Measurements from ENCODE around the gene CYTH4.

DNA sequence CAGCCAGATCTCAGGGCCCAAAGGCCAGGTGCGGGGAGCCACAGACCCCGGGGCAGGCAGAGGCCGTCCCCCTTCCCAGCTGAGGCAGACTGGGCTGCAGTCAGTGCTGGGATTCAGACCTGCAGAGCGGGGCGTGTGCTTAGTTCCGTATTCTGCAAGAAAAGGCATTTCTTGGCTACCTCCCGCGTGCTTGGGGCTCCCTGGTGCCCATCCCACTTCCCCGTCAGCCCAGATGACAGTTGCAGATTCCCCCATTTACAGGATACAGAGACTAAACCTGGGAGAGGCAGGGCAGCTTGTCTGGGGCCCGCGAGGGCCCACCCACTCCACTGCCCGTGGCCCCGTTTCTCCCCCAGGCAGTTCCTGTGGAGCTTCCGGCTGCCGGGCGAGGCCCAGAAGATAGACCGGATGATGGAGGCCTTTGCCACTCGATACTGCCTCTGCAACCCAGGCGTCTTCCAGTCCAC, 18.3 kb downstream of the CYTH4 start:
- no peak for TF ChIP-seq FOSL1 (IDR thresholded peaks at IDR 0.05; ENCODE audit: insufficient read depth, low read depth, low read length)
- TF ChIP-seq, protein P1, sequence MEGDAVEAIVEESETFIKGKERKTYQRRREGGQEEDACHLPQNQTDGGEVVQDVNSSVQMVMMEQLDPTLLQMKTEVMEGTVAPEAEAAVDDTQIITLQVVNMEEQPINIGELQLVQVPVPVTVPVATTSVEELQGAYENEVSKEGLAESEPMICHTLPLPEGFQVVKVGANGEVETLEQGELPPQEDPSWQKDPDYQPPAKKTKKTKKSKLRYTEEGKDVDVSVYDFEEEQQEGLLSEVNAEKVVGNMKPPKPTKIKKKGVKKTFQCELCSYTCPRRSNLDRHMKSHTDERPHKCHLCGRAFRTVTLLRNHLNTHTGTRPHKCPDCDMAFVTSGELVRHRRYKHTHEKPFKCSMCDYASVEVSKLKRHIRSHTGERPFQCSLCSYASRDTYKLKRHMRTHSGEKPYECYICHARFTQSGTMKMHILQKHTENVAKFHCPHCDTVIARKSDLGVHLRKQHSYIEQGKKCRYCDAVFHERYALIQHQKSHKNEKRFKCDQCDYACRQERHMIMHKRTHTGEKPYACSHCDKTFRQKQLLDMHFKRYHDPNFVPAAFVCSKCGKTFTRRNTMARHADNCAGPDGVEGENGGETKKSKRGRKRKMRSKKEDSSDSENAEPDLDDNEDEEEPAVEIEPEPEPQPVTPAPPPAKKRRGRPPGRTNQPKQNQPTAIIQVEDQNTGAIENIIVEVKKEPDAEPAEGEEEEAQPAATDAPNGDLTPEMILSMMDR (IDR thresholded peaks at IDR 0.05; ENCODE audit: control extremely low read depth in 1 of 3, insufficient read depth in 1 of 3, low read depth in 1 of 3, low read length in 3 of 3) = no peak
- TF ChIP-seq KDM5A (IDR thresholded peaks at IDR 0.05; ENCODE audit: low read length) = no peak
- TF ChIP-seq TAF1 (IDR thresholded peaks at IDR 0.05; ENCODE audit: low read depth, low read length) = no peak
- TF ChIP-seq JUND (IDR thresholded peaks at IDR 0.05; ENCODE audit: low read length) = no peak
- no peak for TF ChIP-seq SIN3A (conservative IDR thresholded peaks at IDR 0.05 in 1 of 2, IDR thresholded peaks at IDR 0.05 in 1 of 2; ENCODE audit: low read depth in 1 of 2, low read length in 2 of 2)
- TF ChIP-seq SP1 (IDR thresholded peaks at IDR 0.05; ENCODE audit: low read depth, low read length) = no peak
- TF ChIP-seq CEBPB (IDR thresholded peaks at IDR 0.05; ENCODE audit: low read depth, low read length) = no peak
- TF ChIP-seq EZH2 (IDR thresholded peaks at IDR 0.05; ENCODE audit: low read depth, low read length, severe bottlenecking) = no peak
- no peak for TF ChIP-seq EP300 (IDR thresholded peaks at IDR 0.05; ENCODE audit: borderline replicate concordance in 1 of 2, low read depth in 2 of 2, low read length in 2 of 2)
- TF ChIP-seq USF2 (IDR thresholded peaks at IDR 0.05; ENCODE audit: low read length) = no peak
- TF ChIP-seq HDAC6 (IDR thresholded peaks at IDR 0.05; ENCODE audit: low read depth, low read length) = no peak
- TF ChIP-seq POLR2A (IDR thresholded peaks at IDR 0.05; ENCODE audit: control extremely low read depth in 1 of 2, low read depth in 2 of 2, low read length in 2 of 2) = no peak

All from H1 (cell line).